Keratinocyte (primary cell): ENCODE data around the gene ADCY7. TPM values are rescaled to one million over a fixed set of nuclear protein-coding genes. Genes with fewer than 3 reads are reported as not detected.
"Not testable (repeated sequence)": the region's sequence is repeated elsewhere in the genome, so short reads cannot be mapped to it uniquely, and the experiment has no call there.

Source experiments
- DNase-seq: peaks from one replicate; pipeline ENCODE4 v3.0.0-alpha.2; 2011; ENCODE audit warnings: low read depth, missing footprints, low spot score
- FAIRE-seq: peaks from 2 replicates; lab custom pipeline; 2011; peaks lifted over from hg19 to GRCh38; lab: Jason Lieb, UNC
- H2AFZ ChIP-seq: 2 replicates; pipeline ENCODE4 v1.6.0; 2012; ENCODE audit warnings: low read length, control low read depth, inconsistent platforms; ENCODE audit not compliant: control insufficient read depth
- H3K27ac ChIP-seq: 2 replicates; pipeline ENCODE4 v1.5.1; 2011; ENCODE audit warnings: low read length; ENCODE audit not compliant: control insufficient read depth, insufficient read depth
- H3K27me3 ChIP-seq: 3 replicates; pipeline ENCODE4 v1.6.0; 2011; ENCODE audit warnings: low read length; ENCODE audit not compliant: control insufficient read depth, insufficient read depth; ENCODE audit errors: extremely low read depth
- H3K36me3 ChIP-seq, 2 experiments: 2 replicates in 1 of 2; 3 replicates in 1 of 2; pipeline ENCODE4 v1.5.1; 2011; ENCODE audit warnings: low read length in 2 of 2, mild to moderate bottlenecking in 1 of 2; ENCODE audit not compliant: control insufficient read depth in 2 of 2, insufficient read depth in 2 of 2; ENCODE audit errors: extremely low read depth in 1 of 2
- H3K4me1 ChIP-seq: 3 replicates; pipeline ENCODE4 v1.5.1; 2011; ENCODE audit warnings: low read length; ENCODE audit not compliant: control insufficient read depth, insufficient read depth; ENCODE audit errors: extremely low read depth
- H3K4me2 ChIP-seq: 3 replicates; pipeline ENCODE4 v1.6.0; 2011; ENCODE audit warnings: low read depth, low read length; ENCODE audit not compliant: control insufficient read depth, insufficient read depth; ENCODE audit errors: extremely low read depth
- H3K4me3 ChIP-seq, 3 experiments: fragments of 200-600 bp in 1 of 3; sonication (generic) in 1 of 3; 2 replicates in 2 of 3; 3 replicates in 1 of 3; pipeline ENCODE4 v1.5.1; 2011 to 2016; ENCODE audit warnings: low read length in 3 of 3, mild to moderate bottlenecking in 3 of 3, control low read depth in 2 of 3, inconsistent platforms in 1 of 3, low read depth in 1 of 3, mixed read lengths in 1 of 3, mixed run types in 1 of 3, moderate library complexity in 1 of 3; ENCODE audit not compliant: control insufficient read depth in 2 of 3, insufficient read depth in 2 of 3; ENCODE audit errors: extremely low read depth in 1 of 3
- H3K79me2 ChIP-seq: 2 replicates; pipeline ENCODE4 v1.6.0; 2012; ENCODE audit warnings: low read length; ENCODE audit not compliant: control insufficient read depth, insufficient read depth
- H3K9ac ChIP-seq: 3 replicates; pipeline ENCODE4 v1.6.0; 2011; ENCODE audit warnings: low read length; ENCODE audit not compliant: control insufficient read depth, insufficient read depth; ENCODE audit errors: extremely low read depth
- H3K9me1 ChIP-seq: 3 replicates; pipeline ENCODE4 v1.6.0; 2011; ENCODE audit warnings: low read length; ENCODE audit not compliant: control insufficient read depth, insufficient read depth; ENCODE audit errors: extremely low read depth
- H3K9me3 ChIP-seq: 2 replicates; pipeline ENCODE4 v1.5.1; 2012; ENCODE audit warnings: low read depth, low read length; ENCODE audit not compliant: control insufficient read depth
- H4K20me1 ChIP-seq: 3 replicates; pipeline ENCODE4 v1.6.0; 2011; ENCODE audit warnings: low read length; ENCODE audit not compliant: control insufficient read depth, insufficient read depth; ENCODE audit errors: extremely low read depth
- EZH2 ChIP-seq: IDR thresholded peaks from one replicate; pipeline ENCODE4 v1.6.1; 2012; ENCODE audit warnings: inconsistent platforms, mild to moderate bottlenecking, low read length, moderate library complexity
- dilution Hi-C: fragments of 300-500 bp; cut with MboI; formaldehyde crosslinking; loops from one replicate; pipeline ENCODE4 v1.7.0; 2020; ENCODE audit warnings: low sequenced_read_pairs; ENCODE audit not compliant: extremely low pct_ligation_motif_present
- polyA plus RNA-seq, 5 experiments: library from polyadenylated mRNA; depleted of rRNA in 3 of 5; stranded (reverse) in 3 of 5; stranded (forward) in 1 of 5; unstranded in 1 of 5; fragments of >200 nt; gene quantifications; 1 replicate in 1 of 5; 2 replicates in 3 of 5; 3 replicates in 1 of 5; pipeline versions ENCODE4 v1.2.1 to v1.2.3, GENCODE V29; 2011 to 2012; ENCODE audit warnings: missing spikeins in 2 of 5, low read depth in 1 of 5, low replicate concordance in 1 of 5
- TF ChIP-seq, protein P1 (sequence below), 3 experiments: IDR thresholded peaks in 1 of 3; conservative IDR thresholded peaks in 1 of 3; optimal IDR thresholded peaks in 1 of 3; 2 replicates in 2 of 3; 3 replicates in 1 of 3; pipeline versions ENCODE3 to v1.5.1; 2011; ENCODE audit warnings: low read length in 3 of 3, mild to moderate bottlenecking in 3 of 3, moderate library complexity in 2 of 3, control low read depth in 1 of 3, inconsistent platforms in 1 of 3; ENCODE audit not compliant: insufficient read depth in 2 of 3; ENCODE audit errors: extremely low read depth in 1 of 3

The ADCY7 gene
- polyA plus RNA-seq, 1 donor (not counting 4 experiments of a cell fraction or from before 2014, with no cell fraction given): 5.1 TPM

DNA sequence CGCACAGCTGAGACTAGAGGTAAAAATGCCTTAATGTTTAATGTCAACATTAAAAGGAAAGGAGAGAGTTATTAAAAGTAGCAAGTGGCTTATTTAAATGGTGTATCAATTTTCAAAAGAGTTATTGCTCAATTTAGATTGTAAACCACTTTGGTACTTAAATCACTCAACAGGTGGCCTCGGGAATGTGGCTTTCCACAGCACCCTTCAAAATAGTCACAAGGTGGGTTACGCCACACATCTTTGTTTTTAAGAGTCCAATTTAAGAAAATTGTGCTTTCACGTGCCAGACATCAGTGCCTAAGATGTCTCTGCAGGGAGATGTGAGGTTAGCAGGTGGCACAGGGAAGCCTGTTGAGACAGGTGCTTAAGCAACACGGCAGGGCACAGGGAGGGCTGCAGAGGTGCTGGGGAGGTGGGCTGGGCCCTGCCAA, 27.5 kb upstream of the ADCY7 start:
- Histone ChIP-seq H3K79me2 (no peaks in the 10 kb centered on the region), H3K4me2 (no peak overlapping the region), H3K27ac (no peak overlapping the region), H3K9me3 (no peaks in the 10 kb centered on the region), H4K20me1 (no peaks in the 10 kb centered on the region), H3K9ac (no peak overlapping the region), H2AFZ (no peak overlapping the region), H3K27me3 (no peaks in the 10 kb centered on the region), H3K36me3 (no peaks in the 10 kb centered on the region), H3K9me1 (no peaks in the 10 kb centered on the region), H3K4me1 (peaks cover 23% of the 10 kb centered on the region), H3K4me3 (no peak overlapping the region)
- dilution Hi-C loops: no loop called here
- no peak for DNase-seq
- TF ChIP-seq EZH2: no peak
- TF ChIP-seq, protein P1, sequence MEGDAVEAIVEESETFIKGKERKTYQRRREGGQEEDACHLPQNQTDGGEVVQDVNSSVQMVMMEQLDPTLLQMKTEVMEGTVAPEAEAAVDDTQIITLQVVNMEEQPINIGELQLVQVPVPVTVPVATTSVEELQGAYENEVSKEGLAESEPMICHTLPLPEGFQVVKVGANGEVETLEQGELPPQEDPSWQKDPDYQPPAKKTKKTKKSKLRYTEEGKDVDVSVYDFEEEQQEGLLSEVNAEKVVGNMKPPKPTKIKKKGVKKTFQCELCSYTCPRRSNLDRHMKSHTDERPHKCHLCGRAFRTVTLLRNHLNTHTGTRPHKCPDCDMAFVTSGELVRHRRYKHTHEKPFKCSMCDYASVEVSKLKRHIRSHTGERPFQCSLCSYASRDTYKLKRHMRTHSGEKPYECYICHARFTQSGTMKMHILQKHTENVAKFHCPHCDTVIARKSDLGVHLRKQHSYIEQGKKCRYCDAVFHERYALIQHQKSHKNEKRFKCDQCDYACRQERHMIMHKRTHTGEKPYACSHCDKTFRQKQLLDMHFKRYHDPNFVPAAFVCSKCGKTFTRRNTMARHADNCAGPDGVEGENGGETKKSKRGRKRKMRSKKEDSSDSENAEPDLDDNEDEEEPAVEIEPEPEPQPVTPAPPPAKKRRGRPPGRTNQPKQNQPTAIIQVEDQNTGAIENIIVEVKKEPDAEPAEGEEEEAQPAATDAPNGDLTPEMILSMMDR (optimal IDR thresholded peaks at IDR 0.05 in 1 of 3, IDR thresholded peaks at IDR 0.05 in 1 of 3, conservative IDR thresholded peaks at IDR 0.05 in 1 of 3; ENCODE audit: extremely low read depth in 1 of 3, insufficient read depth in 2 of 3, low read length in 3 of 3): no peak
- FAIRE-seq: no peak

DNA sequence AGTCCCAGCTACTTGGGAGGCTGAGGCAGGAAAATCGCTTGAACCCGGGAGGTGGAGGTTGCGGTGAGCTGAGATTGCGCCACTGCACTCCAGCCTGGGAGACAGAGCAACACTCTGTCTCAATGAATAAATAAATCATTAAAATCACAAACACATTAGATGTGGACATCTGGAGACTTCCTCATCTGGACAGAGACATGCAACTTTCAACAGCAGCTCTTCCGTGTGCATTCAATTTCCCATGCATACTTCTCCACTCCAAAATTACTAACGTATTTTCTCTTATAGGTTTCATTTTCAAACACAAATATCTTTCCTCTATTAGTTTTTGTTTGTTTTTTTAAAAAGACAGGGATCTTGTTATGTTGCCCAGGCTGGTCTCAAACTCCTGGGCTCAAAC, 23.3 kb upstream of the ADCY7 start:
- H3K9ac ChIP-seq, H3K4me2 ChIP-seq, H3K79me2 ChIP-seq, H3K4me3 ChIP-seq, dilution Hi-C loops, H3K27ac ChIP-seq, DNase-seq, H3K36me3 ChIP-seq, H3K9me1 ChIP-seq, H3K9me3 ChIP-seq, FAIRE-seq, H3K27me3 ChIP-seq, H2AFZ ChIP-seq, H4K20me1 ChIP-seq: not testable (repeated sequence)
- H3K4me1 ChIP-seq: peaks cover 22% of the 10 kb centered on the region

DNA sequence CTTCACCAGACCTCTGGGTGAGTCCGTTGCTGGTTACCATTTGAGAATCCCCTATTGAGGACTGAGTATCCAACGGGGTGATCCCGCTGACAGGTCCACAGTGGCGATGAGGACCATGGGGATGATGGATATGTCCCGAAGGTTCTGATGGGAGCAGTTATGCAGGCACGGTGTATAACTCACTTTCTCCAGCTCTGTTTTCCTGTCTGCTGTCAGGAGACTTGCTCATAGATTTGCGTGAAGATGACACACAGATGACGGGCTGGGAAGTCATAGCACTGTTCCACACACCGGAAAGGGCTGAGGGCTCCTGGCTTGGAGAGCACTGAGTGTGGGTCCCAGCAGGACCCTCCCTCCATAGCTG, 22.2 kb upstream of the ADCY7 start:
- H3K4me1 ChIP-seq: peaks cover 22% of the 10 kb centered on the region
- H3K27me3 ChIP-seq: no peaks in the 10 kb centered on the region
- no peak overlapping the region for H3K9ac ChIP-seq
- no peaks in the 10 kb centered on the region for H3K79me2 ChIP-seq
- no peaks in the 10 kb centered on the region for H3K36me3 ChIP-seq
- peak; percentile 62 for FAIRE-seq
- TF ChIP-seq, protein P1 (optimal IDR thresholded peaks at IDR 0.05 in 1 of 3, IDR thresholded peaks at IDR 0.05 in 1 of 3, conservative IDR thresholded peaks at IDR 0.05 in 1 of 3; ENCODE audit: extremely low read depth in 1 of 3, insufficient read depth in 2 of 3, low read length in 3 of 3): no peak
- no peak for TF ChIP-seq EZH2
- H3K4me2 ChIP-seq: peak overlapping the region; percentile 96
- peak overlapping the region; percentile 99 for H3K27ac ChIP-seq
- peak overlapping the region in 2 of 3 experiments; percentile 56 to 82 for H3K4me3 ChIP-seq
- H4K20me1 ChIP-seq: no peaks in the 10 kb centered on the region
- H2AFZ ChIP-seq: peak overlapping the region; percentile 79
- no peaks in the 10 kb centered on the region for H3K9me3 ChIP-seq
- DNase-seq: no peak
- dilution Hi-C loops: no loop called here
- no peaks in the 10 kb centered on the region for H3K9me1 ChIP-seq
